GM19324 (cell line): ENCODE results near the gene RGP1.
A peak's percentile ranks its signal among the peaks of the same experiment; 100 is the strongest.

Experiments
- ATAC-seq: cut with Tn5 transposase; IDR thresholded peaks from one replicate; pipeline ENCODE4 v1.9.1; 2021; ENCODE audit warnings: mild to moderate bottlenecking, moderate library complexity; ENCODE audit not compliant: unreplicated experiment, low FRiP score

RGP1 gene

GRCh38 chr9:35740243-35740642, 8.8 kb upstream of the RGP1 start:
- no peak for ATAC-seq

- ATAC-seq: no peak
These were observed 7.3 kb upstream of the RGP1 start for GRCh38 chr9:35741740-35742139.

- ATAC-seq: no peak
These were observed 5.6 kb upstream of the RGP1 start for GRCh38 chr9:35743452-35743851.

GRCh38 chr9:35743880-35744518, 5.1 kb upstream of the RGP1 start:
- no peak for ATAC-seq

GRCh38 chr9:35745569-35745968, 3.5 kb upstream of the RGP1 start:
- ATAC-seq: no peak

GRCh38 chr9:35746583-35746982, 2.5 kb upstream of the RGP1 start:
- no peak for ATAC-seq

- ATAC-seq: peak; percentile 6
These were observed 737 bp upstream of the RGP1 start for GRCh38 chr9:35748242-35748857.

GRCh38 chr9:35749515-35750255, 598 bp downstream of the RGP1 start:
- peak; percentile 32 for ATAC-seq

GRCh38 chr9:35750256-35750531, 1.1 kb downstream of the RGP1 start:
- ATAC-seq: no peak

- no peak for ATAC-seq
These were observed 4.4 kb downstream of the RGP1 start for GRCh38 chr9:35753466-35753865.

- no peak for ATAC-seq
These were observed 5.2 kb downstream of the RGP1 start, which contains the start of gene MSMP for GRCh38 chr9:35754264-35754663. TSS of gene MSMP (minus strand) at chr9:35754276. CDS start at chr9:35754129, 147 bp downstream.

- ATAC-seq: no peak
These were observed 6.0 kb downstream of the RGP1 start for GRCh38 chr9:35755071-35755470.

- peak; percentile 65 for ATAC-seq
These were observed 7.5 kb downstream of the RGP1 start for GRCh38 chr9:35756275-35757225.

GRCh38 chr9:35757226-35757891, 8.3 kb downstream of the RGP1 start:
- ATAC-seq: peak; percentile 30

GRCh38 chr9:35757892-35758275, 8.8 kb downstream of the RGP1 start:
- no peak for ATAC-seq

GRCh38 chr9:35758475-35759050, 9.5 kb downstream of the RGP1 start:
- ATAC-seq: no peak

- ATAC-seq: no peak
These were observed 10.7 kb downstream of the RGP1 start for GRCh38 chr9:35759795-35760194.

GRCh38 chr9:35760651-35761050, 11.6 kb downstream of the RGP1 start:
- ATAC-seq: no peak

GRCh38 chr9:35763181-35763580, 14.1 kb downstream of the RGP1 start:
- no peak for ATAC-seq

GRCh38 chr9:35763803-35764202, 14.7 kb downstream of the RGP1 start:
- no peak for ATAC-seq
